Mucosa of stomach (tissue), 1 donor: ENCODE results near the gene GTPBP6.

Source experiments
- H3K27me3 ChIP-seq: one replicate; pipeline ENCODE4 v1.7.0; 2013; ENCODE audit warnings: mild to moderate bottlenecking, low read length; ENCODE audit not compliant: control insufficient read depth, insufficient read depth
- H3K36me3 ChIP-seq: one replicate; pipeline ENCODE4 v1.7.0; 2013; ENCODE audit warnings: low read length; ENCODE audit not compliant: control insufficient read depth, insufficient read depth
- H3K4me1 ChIP-seq: one replicate; pipeline ENCODE4 v1.7.0; 2013; ENCODE audit warnings: mild to moderate bottlenecking, low read length; ENCODE audit not compliant: control insufficient read depth, insufficient read depth
- H3K4me3 ChIP-seq: one replicate; pipeline ENCODE4 v1.7.0; 2013; ENCODE audit warnings: low read length
- H3K9ac ChIP-seq: one replicate; pipeline ENCODE4 v1.7.0; 2013; ENCODE audit warnings: mild to moderate bottlenecking, low read length, moderate library complexity
- H3K9me3 ChIP-seq: one replicate; pipeline ENCODE4 v1.7.0; 2013; ENCODE audit warnings: mild to moderate bottlenecking, low read length, moderate library complexity; ENCODE audit not compliant: control insufficient read depth
- donor health status: Pancreatic carcinoma.

GTPBP6 gene

GRCh38 chrX:338281-338835, 19.8 kb upstream of the GTPBP6 start:
- H3K9me3 ChIP-seq = no peaks in the 10 kb centered on the region
- H3K36me3 ChIP-seq = no peaks in the 10 kb centered on the region
- no peak overlapping the region for H3K9ac ChIP-seq

DNA sequence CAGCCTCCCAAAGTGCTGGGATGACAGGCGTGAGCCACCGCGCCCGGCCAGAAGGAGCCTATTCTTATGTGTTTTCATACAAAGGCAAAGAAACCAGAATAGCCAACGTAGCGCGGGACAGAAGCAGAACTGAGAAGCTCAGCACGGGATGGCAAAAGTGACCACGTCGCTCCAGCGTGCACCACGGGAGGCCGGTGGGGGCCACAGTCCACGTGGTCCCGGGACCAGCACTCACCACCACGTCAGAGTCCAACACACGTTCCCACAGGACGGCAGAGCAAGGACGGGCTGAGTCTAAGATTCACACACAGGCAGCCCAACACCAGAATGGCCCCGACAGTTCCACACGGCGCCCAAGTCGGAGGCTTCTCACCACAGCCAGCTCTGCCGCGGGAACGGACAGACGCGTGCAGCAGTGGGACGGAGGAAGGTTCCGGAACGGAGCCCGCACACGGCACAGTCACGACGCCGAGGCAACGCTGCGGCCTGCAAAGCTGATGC, 18.8 kb upstream of the GTPBP6 start:
- Histone ChIP-seq H3K9me3 (no peaks in the 10 kb centered on the region), H3K9ac (no peak overlapping the region), H3K27me3 (no peaks in the 10 kb centered on the region), H3K4me3 (no peak overlapping the region), H3K4me1 (no peaks in the 10 kb centered on the region), H3K36me3 (no peaks in the 10 kb centered on the region)

More at GRCh38 chrX:338281-338835, 19.8 kb upstream of the GTPBP6 start:
- H3K4me3 ChIP-seq = no peak overlapping the region
- no peaks in the 10 kb centered on the region for H3K27me3 ChIP-seq
- no peaks in the 10 kb centered on the region for H3K4me1 ChIP-seq

DNA sequence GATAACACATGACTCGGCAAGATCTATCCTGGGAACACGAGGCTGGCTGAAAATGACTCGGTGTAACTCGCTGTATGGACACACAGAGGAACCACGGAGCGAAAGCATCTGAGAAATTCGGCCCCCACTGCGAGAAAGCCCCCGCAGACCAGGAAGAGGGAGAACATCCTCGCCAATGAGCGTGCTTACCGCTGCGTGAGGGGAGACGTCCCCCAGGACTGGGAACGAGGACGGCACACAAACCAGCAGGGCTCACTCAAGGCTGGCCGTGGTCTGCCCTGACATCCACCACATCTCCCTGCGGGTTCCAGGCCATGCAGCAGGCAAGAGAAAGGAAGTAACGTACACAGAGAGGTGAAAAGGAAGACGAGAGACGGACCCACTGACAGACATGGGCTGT, 17.6 kb upstream of the GTPBP6 start:
- no peaks in the 10 kb centered on the region for H3K9me3 ChIP-seq
- H3K9ac ChIP-seq = no peak overlapping the region
- peaks cover 7% of the 10 kb centered on the region for H3K4me1 ChIP-seq
- no peak overlapping the region for H3K4me3 ChIP-seq
- H3K27me3 ChIP-seq = peaks cover 9% of the 10 kb centered on the region
- H3K36me3 ChIP-seq = no peaks in the 10 kb centered on the region

GRCh38 chrX:335758-336155, 17.2 kb upstream of the GTPBP6 start:
- H3K4me1 ChIP-seq = peaks cover 7% of the 10 kb centered on the region
- no peak overlapping the region for H3K4me3 ChIP-seq
- H3K9ac ChIP-seq = no peak overlapping the region
- peaks cover 13% of the 10 kb centered on the region for H3K27me3 ChIP-seq
- no peaks in the 10 kb centered on the region for H3K36me3 ChIP-seq
- no peaks in the 10 kb centered on the region for H3K9me3 ChIP-seq

- Histone ChIP-seq H3K4me1 (peaks cover 7% of the 10 kb centered on the region), H3K9ac (no peak overlapping the region), H3K36me3 (no peaks in the 10 kb centered on the region), H3K9me3 (no peaks in the 10 kb centered on the region), H3K27me3 (peaks cover 19% of the 10 kb centered on the region), H3K4me3 (no peak overlapping the region)
These were observed 16.6 kb upstream of the GTPBP6 start for GRCh38 chrX:334971-335757.

GRCh38 chrX:334331-334891, 15.8 kb upstream of the GTPBP6 start:
- H3K9me3 ChIP-seq = no peaks in the 10 kb centered on the region
- no peaks in the 10 kb centered on the region for H3K36me3 ChIP-seq
- peaks cover 7% of the 10 kb centered on the region for H3K4me1 ChIP-seq
- H3K4me3 ChIP-seq = no peak overlapping the region
- H3K9ac ChIP-seq = no peak overlapping the region
- H3K27me3 ChIP-seq = peaks cover 19% of the 10 kb centered on the region

DNA sequence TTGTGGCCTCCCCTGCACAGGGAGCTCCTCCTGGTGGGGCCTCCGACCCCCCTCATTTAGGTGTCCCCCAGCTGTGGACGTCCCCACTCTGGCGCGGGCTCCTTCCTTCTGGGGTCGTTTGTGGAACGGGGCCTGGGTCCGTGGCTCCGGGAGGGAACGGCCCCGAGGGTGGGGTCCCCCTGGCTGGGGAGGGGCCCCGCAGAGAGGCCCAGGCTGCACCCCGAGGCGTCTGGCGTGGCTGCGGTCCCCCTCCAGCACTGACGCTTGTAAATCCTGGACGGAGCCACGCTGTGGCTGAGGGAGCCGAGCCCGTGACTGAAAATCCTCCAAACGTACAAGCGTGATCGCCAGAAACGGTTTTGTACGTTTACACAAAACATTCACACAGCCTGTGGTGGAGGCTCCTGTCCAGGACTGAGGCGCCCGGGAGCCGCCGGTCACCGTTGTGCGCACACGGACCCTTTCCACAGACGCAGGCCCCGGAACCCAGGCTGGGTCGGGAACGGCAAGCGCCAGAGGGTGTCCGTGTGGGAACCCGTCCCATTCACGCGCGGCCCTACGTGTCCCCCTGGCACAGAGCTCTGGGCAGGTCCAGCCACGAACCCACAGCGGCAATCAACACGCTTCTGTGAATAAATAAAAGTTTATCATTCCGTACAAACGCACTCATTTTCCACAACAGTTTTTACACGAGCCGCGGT, 15.2 kb upstream of the GTPBP6 start:
- Histone ChIP-seq H3K36me3 (no peaks in the 10 kb centered on the region), H3K4me1 (peaks cover 7% of the 10 kb centered on the region), H3K9me3 (no peaks in the 10 kb centered on the region), H3K9ac (no peak overlapping the region), H3K4me3 (no peak overlapping the region), H3K27me3 (peaks cover 19% of the 10 kb centered on the region)

DNA sequence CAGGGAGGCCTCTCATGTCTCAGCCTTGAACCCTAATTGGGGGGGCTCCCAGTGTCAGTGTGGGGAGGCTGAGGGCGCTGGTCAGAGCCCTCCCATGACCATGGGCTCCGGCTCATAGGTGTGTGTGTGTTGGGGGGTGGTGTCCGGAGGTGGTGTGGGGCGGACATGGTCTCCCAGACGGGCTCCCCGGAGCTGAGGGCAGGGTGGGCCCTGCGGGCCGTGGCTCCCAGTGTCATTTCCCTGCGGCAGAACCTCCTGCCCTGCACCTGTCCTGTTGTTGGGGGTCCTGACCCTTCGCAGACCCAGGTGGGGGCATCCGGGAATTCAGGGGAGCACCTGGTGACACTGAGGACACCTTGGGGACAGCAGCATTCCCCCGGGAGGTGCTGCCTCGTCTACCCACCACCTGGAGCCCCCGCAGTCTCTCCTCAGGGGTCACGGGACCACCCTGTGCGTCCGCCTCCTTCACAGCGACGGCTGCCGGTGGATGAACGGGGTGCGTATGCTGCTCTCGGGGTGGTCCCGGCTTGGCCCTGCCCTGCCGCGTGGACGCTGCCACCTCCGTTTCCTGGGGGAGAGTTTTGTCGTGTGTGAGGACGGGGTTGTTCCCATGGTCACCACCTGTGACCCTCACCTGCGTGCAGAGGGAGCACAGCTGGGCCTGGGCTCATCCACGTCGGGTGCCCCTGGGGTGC, 14.5 kb upstream of the GTPBP6 start:
- H3K4me1 ChIP-seq = peaks cover 7% of the 10 kb centered on the region
- no peak overlapping the region for H3K4me3 ChIP-seq
- no peaks in the 10 kb centered on the region for H3K9me3 ChIP-seq
- H3K27me3 ChIP-seq = peaks cover 19% of the 10 kb centered on the region
- no peak overlapping the region for H3K9ac ChIP-seq
- no peaks in the 10 kb centered on the region for H3K36me3 ChIP-seq

- Histone ChIP-seq H3K9me3 (no peaks in the 10 kb centered on the region), H3K36me3 (no peaks in the 10 kb centered on the region), H3K9ac (no peak overlapping the region), H3K27me3 (peaks cover 19% of the 10 kb centered on the region), H3K4me1 (peaks cover 7% of the 10 kb centered on the region), H3K4me3 (no peak overlapping the region)
These were observed 13.9 kb upstream of the GTPBP6 start for GRCh38 chrX:332496-332860.

- Histone ChIP-seq H3K27me3 (peaks cover 19% of the 10 kb centered on the region), H3K9me3 (no peaks in the 10 kb centered on the region), H3K36me3 (no peaks in the 10 kb centered on the region), H3K9ac (no peak overlapping the region), H3K4me1 (peaks cover 7% of the 10 kb centered on the region), H3K4me3 (no peak overlapping the region)
These were observed 13.4 kb upstream of the GTPBP6 start for GRCh38 chrX:331825-332495.

DNA sequence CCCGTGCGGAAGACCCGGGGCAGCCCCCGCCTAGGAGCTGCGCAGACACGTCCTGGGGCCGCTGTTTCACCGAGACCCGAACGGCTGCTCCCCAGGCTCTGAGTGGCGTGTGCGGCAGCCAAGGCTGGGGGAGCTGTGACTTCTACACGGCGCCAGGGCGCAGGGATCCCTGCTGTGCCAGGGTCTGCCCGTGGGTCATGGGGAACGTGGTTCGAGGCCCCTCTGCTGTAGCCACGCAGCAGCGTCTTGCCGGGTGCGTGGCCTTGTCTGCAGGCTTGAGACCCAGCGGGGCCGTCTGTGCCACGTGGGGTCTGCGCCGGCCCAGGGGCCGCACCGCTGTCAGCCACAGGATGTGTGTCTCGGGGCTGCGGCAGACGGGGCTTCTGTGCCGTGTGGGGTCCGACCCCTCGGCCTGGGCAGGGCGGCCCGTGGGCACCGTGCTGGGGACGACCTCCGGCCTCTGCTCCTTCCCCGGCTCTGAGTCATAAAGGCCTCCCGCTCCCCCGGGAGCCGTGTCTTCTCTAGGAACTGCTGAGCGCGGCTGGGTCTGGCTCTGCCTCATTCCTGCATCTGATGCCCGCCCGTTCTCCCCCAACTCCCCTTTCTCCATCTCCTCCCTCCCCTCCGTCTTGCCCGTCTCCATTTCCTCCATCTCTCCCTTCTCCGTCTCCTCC, 12.7 kb upstream of the GTPBP6 start:
- Histone ChIP-seq H3K4me1 (peaks cover 7% of the 10 kb centered on the region), H3K36me3 (no peaks in the 10 kb centered on the region), H3K9ac (no peak overlapping the region), H3K9me3 (no peaks in the 10 kb centered on the region), H3K27me3 (peaks cover 19% of the 10 kb centered on the region), H3K4me3 (no peak overlapping the region)
